Measurements from ENCODE around the gene SREK1. TPM values are rescaled to one million over a fixed set of nuclear protein-coding genes. Genes with fewer than 3 reads are reported as not detected.

The SREK1 gene
- total RNA-seq, 6 experiments from 2014 or later: 20.9 to 44.4 (median 34.2) TPM

- Histone ChIP-seq H3K27ac (no peak overlapping the region), H3K9me3 (no peaks in the 10 kb centered on the region), H3K27me3 (no peaks in the 10 kb centered on the region), H3K4me3 (no peak overlapping the region), H3K4me1 (peaks cover 0 to 29% (median 3%) of the 10 kb centered on the region in 4 donors), H3K36me3 (no peaks in the 10 kb centered on the region)
- intact Hi-C loops (cut with DNase I): no loop called here
- DNase-seq (no peak), ATAC-seq (no peak)
- TF ChIP-seq, protein P1, sequence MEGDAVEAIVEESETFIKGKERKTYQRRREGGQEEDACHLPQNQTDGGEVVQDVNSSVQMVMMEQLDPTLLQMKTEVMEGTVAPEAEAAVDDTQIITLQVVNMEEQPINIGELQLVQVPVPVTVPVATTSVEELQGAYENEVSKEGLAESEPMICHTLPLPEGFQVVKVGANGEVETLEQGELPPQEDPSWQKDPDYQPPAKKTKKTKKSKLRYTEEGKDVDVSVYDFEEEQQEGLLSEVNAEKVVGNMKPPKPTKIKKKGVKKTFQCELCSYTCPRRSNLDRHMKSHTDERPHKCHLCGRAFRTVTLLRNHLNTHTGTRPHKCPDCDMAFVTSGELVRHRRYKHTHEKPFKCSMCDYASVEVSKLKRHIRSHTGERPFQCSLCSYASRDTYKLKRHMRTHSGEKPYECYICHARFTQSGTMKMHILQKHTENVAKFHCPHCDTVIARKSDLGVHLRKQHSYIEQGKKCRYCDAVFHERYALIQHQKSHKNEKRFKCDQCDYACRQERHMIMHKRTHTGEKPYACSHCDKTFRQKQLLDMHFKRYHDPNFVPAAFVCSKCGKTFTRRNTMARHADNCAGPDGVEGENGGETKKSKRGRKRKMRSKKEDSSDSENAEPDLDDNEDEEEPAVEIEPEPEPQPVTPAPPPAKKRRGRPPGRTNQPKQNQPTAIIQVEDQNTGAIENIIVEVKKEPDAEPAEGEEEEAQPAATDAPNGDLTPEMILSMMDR (IDR thresholded peaks at IDR 0.05): no peak
- TF ChIP-seq POLR2A (IDR thresholded peaks at IDR 0.05): no peak
- 82% methylated on average over 2 of the region's 2 CpGs for WGBS (ENCODE audit: insufficient coverage, low coverage, low lambda C conversion rate, missing lambda C conversion rate)
These were observed 6.9 kb downstream of the SREK1 start for GRCh38 chr5:66151030-66151429.

DNA sequence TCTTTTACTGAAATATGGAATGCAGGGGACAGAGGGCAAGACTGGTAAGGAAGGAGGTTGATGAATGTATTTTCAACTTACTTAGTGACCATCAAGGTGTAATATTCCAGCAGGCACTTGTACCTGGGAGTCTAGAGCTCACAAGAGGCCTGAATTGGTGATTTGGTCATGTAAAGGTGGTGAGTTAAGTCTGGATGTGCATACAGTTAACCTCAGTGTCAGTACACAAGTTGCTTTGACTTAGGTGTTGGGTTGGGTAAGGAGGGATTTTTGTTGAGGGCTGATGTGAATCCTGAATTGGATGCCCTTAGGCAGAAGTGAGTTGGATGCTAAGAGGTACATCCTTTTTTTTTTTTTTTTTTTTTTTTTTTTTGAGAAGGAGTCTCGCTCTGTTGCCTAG is 7.4 kb downstream of the SREK1 start:
- no peak overlapping the region for H3K4me3 ChIP-seq
- H3K27me3 ChIP-seq: no peaks in the 10 kb centered on the region
- TF ChIP-seq POLR2A (IDR thresholded peaks at IDR 0.05): no peak
- TF ChIP-seq, protein P1 (IDR thresholded peaks at IDR 0.05): no peak
- intact Hi-C loops (cut with DNase I): no loop called here
- ATAC-seq (no peak), DNase-seq (no peak)
- no peaks in the 10 kb centered on the region for H3K36me3 ChIP-seq
- no peaks in the 10 kb centered on the region for H3K9me3 ChIP-seq
- no peak overlapping the region for H3K27ac ChIP-seq
- no CpG with 5 or more reads among the region's 1 CpG for WGBS (ENCODE audit: insufficient coverage, low coverage, low lambda C conversion rate, missing lambda C conversion rate)
- H3K4me1 ChIP-seq: peaks cover 0 to 24% (median 3%) of the 10 kb centered on the region in 4 donors

- no peak for TF ChIP-seq POLR2A (IDR thresholded peaks at IDR 0.05)
- TF ChIP-seq, protein P1 (IDR thresholded peaks at IDR 0.05): no peak
- peaks cover 0 to 30% (median 12%) of the 10 kb centered on the region in 4 donors for H3K36me3 ChIP-seq
- H3K9me3 ChIP-seq: no peaks in the 10 kb centered on the region
- 100% methylated on average over 1 of the region's 1 CpG for WGBS (ENCODE audit: insufficient coverage, low coverage, low lambda C conversion rate, missing lambda C conversion rate)
- no peak for DNase-seq
- H3K27ac ChIP-seq: no peak overlapping the region
- no peak for ATAC-seq
- no peaks in the 10 kb centered on the region for H3K4me1 ChIP-seq
- H3K27me3 ChIP-seq: no peaks in the 10 kb centered on the region
- intact Hi-C loops (cut with DNase I): no loop called here
- no peak overlapping the region for H3K4me3 ChIP-seq
These were observed 12.9 kb downstream of the SREK1 start for GRCh38 chr5:66157046-66157445.

- H3K36me3 ChIP-seq: peaks cover 0 to 72% (median 41%) of the 10 kb centered on the region in 4 donors
- H3K4me3 ChIP-seq: no peak overlapping the region
- no peaks in the 10 kb centered on the region for H3K27me3 ChIP-seq
- no peak overlapping the region for H3K27ac ChIP-seq
- H3K4me1 ChIP-seq: no peaks in the 10 kb centered on the region
- DNase-seq (no peak), ATAC-seq (no peak)
- WGBS (ENCODE audit: insufficient coverage, low coverage, low lambda C conversion rate, missing lambda C conversion rate): 97% methylated on average over 5 of the region's 5 CpGs
- intact Hi-C loops (cut with DNase I): no loop called here
- no peaks in the 10 kb centered on the region for H3K9me3 ChIP-seq
- TF ChIP-seq POLR2A (IDR thresholded peaks at IDR 0.05): no peak
- TF ChIP-seq, protein P1 (IDR thresholded peaks at IDR 0.05): no peak
These were observed 17.3 kb downstream of the SREK1 start for GRCh38 chr5:66161356-66161755.
